NT2/D1 (cell line): ENCODE results near the gene STAM.

Experiments used
- SUZ12 ChIP-seq: IDR thresholded peaks from 2 replicates; pipeline ENCODE4 v1.6.1; 2011; ENCODE audit not compliant: insufficient read length, insufficient read depth; ENCODE audit errors: extremely low read depth
- YY1 ChIP-seq: IDR thresholded peaks from 2 replicates; pipeline ENCODE4 v1.6.1; 2011; ENCODE audit not compliant: insufficient read length, insufficient read depth

DNA sequence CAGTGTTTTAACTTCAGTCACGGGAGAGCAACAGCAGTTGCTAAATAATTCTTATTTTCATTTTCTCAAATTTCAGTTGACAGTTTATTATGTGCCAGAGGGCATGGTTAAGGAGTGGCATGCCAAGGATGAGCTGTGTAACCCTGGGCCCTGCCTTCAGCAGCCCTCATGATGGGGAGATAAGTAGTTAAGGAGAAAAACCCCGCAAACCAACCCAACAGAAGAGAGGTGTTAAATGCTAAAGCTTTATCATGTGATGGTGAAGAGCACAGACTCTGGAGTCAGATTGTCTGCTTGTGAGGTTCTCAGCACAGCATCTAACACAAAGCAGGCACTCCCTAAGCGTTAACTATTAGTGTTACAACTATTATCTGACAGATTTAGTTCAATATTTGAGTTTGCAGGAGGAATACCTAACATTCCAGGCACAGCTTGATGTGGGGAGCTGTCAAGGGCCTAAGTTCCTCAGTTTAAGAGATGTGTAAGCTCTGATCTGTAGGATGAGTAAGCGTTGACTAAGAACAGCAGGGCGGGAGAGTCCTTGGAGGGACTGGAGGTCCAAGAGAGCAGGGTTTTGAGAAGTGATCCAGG is 29.6 kb downstream of the STAM start:
- TF ChIP-seq YY1 = no peak
- TF ChIP-seq SUZ12 = no peak
